ENCODE results near the gene ZC3H18.

ZC3H18 gene

GRCh38 chr16:88630941-88631340 lies 60.7 kb downstream of the ZC3H18 start:
- TF ChIP-seq GABPA (IDR thresholded peaks at IDR 0.05; ENCODE audit: low read depth), result no peak
- no peak for TF ChIP-seq SPI1 (IDR thresholded peaks at IDR 0.05; ENCODE audit: borderline replicate concordance, low read depth)
- TF ChIP-seq CTCF (IDR thresholded peaks at IDR 0.05; ENCODE audit: insufficient read depth, low read length), result no peak
- no peak for TF ChIP-seq REST (IDR thresholded peaks at IDR 0.05; ENCODE audit: insufficient replicate concordance, low read depth)
- no peak for TF ChIP-seq POLR2AphosphoS5 (IDR thresholded peaks at IDR 0.05; ENCODE audit: low read depth)
- Histone ChIP-seq H3K27me3 (ENCODE audit: insufficient read depth, poor library complexity, severe bottlenecking) (no peaks in the 10 kb centered on the region), H3K4me3 (replicated peaks; ENCODE audit: insufficient read depth, low read length) (no peak overlapping the region), H3K27ac (replicated peaks) (no peak overlapping the region)
- no peak for DNase-seq (ENCODE audit: low read depth in 1 of 2, low spot score in 1 of 2)

- no peak overlapping the region for H3K27ac ChIP-seq (replicated peaks)
- H3K27me3 ChIP-seq (ENCODE audit: insufficient read depth, poor library complexity, severe bottlenecking), result no peaks in the 10 kb centered on the region
- DNase-seq (ENCODE audit: low read depth in 1 of 2, low spot score in 1 of 2), result no peak
- TF ChIP-seq POLR2AphosphoS5 (IDR thresholded peaks at IDR 0.05; ENCODE audit: low read depth), result no peak
- no peak for TF ChIP-seq CTCF (IDR thresholded peaks at IDR 0.05; ENCODE audit: insufficient read depth, low read length)
- no peak for TF ChIP-seq REST (IDR thresholded peaks at IDR 0.05; ENCODE audit: insufficient replicate concordance, low read depth)
- no peak overlapping the region for H3K4me3 ChIP-seq (replicated peaks; ENCODE audit: insufficient read depth, low read length)
Measured at GRCh38 chr16:88631384-88631783, 61.2 kb downstream of the ZC3H18 start.

- Histone ChIP-seq H3K4me3 (replicated peaks; ENCODE audit: insufficient read depth, low read length) (no peak overlapping the region), H3K27ac (replicated peaks) (no peak overlapping the region), H3K27me3 (ENCODE audit: insufficient read depth, poor library complexity, severe bottlenecking) (no peaks in the 10 kb centered on the region)
- no peak for DNase-seq (ENCODE audit: low read depth in 1 of 2, low spot score in 1 of 2)
- TF ChIP-seq POLR2AphosphoS5 (IDR thresholded peaks at IDR 0.05; ENCODE audit: low read depth), result no peak
- TF ChIP-seq CTCF (IDR thresholded peaks at IDR 0.05; ENCODE audit: insufficient read depth, low read length), result no peak
- no peak for TF ChIP-seq SPI1 (IDR thresholded peaks at IDR 0.05; ENCODE audit: borderline replicate concordance, low read depth)
- no peak for TF ChIP-seq REST (IDR thresholded peaks at IDR 0.05; ENCODE audit: insufficient replicate concordance, low read depth)
- no peak for TF ChIP-seq GABPA (IDR thresholded peaks at IDR 0.05; ENCODE audit: low read depth)
Measured at GRCh38 chr16:88631920-88632586, 61.9 kb downstream of the ZC3H18 start.

Data from HL-60 (cell line).